H9 (cell line): ENCODE results near the gene AIG1. TPM values are rescaled to one million over a fixed set of nuclear protein-coding genes. Genes with fewer than 3 reads are reported as not detected.

Experiments used
- DNase-seq: peaks from one replicate; pipeline ENCODE4 v3.0.0-alpha.2; 2017
- H2AFZ ChIP-seq: one replicate; pipeline ENCODE4 v1.6.1; 2013; ENCODE audit warnings: mild to moderate bottlenecking, low read length, control low read depth, moderate library complexity
- H2AK5ac ChIP-seq: 2 replicates; pipeline ENCODE4 v1.6.1; 2013; ENCODE audit warnings: low read length, control low read depth, mixed read lengths; ENCODE audit not compliant: insufficient read length
- H2BK120ac ChIP-seq: one replicate; pipeline ENCODE4 v1.6.1; 2013; ENCODE audit warnings: low read depth, mild to moderate bottlenecking, low read length, control low read depth, inconsistent platforms; ENCODE audit not compliant: poor library complexity, severe bottlenecking
- H2BK12ac ChIP-seq: 2 replicates; pipeline ENCODE4 v1.6.1; 2013; ENCODE audit warnings: low read length, control low read depth, mixed read lengths, low read depth; ENCODE audit not compliant: insufficient read length
- H2BK15ac ChIP-seq: 2 replicates; pipeline ENCODE4 v1.6.1; 2013; ENCODE audit warnings: low read depth, low read length, control low read depth
- H2BK20ac ChIP-seq: one replicate; pipeline ENCODE4 v1.6.1; 2013; ENCODE audit warnings: low read depth, mild to moderate bottlenecking, low read length, control low read depth, inconsistent platforms; ENCODE audit not compliant: poor library complexity, severe bottlenecking
- H2BK5ac ChIP-seq: 2 replicates; pipeline ENCODE4 v1.6.1; 2013; ENCODE audit warnings: low read length, control low read depth, mixed read lengths; ENCODE audit not compliant: insufficient read length
- H3K14ac ChIP-seq: 2 replicates; pipeline ENCODE4 v1.6.1; 2013; ENCODE audit warnings: low read length, control low read depth; ENCODE audit not compliant: insufficient read depth
- H3K18ac ChIP-seq: 2 replicates; pipeline ENCODE4 v1.6.1; 2013; ENCODE audit warnings: low read depth, mild to moderate bottlenecking, mixed read lengths, low read length, control low read depth; ENCODE audit not compliant: insufficient read length
- H3K23ac ChIP-seq: 2 replicates; pipeline ENCODE4 v1.6.1; 2013; ENCODE audit warnings: low read length, control low read depth, mixed read lengths, low read depth; ENCODE audit not compliant: insufficient read length
- H3K23me2 ChIP-seq: 2 replicates; pipeline ENCODE4 v1.6.1; 2013; ENCODE audit warnings: low read depth, mild to moderate bottlenecking, mixed read lengths, low read length, control low read depth; ENCODE audit not compliant: insufficient read length, poor library complexity, severe bottlenecking
- H3K27ac ChIP-seq: 2 replicates; pipeline ENCODE4 v1.5.1; 2013; ENCODE audit warnings: low read length, control low read depth, mixed read lengths, low read depth; ENCODE audit not compliant: insufficient read length
- H3K27me3 ChIP-seq: 2 replicates; pipeline ENCODE4 v1.6.1; 2013; ENCODE audit warnings: low read length, control low read depth, inconsistent platforms; ENCODE audit not compliant: insufficient read depth
- H3K4ac ChIP-seq: 2 replicates; pipeline ENCODE4 v1.6.1; 2013; ENCODE audit warnings: low read depth, mild to moderate bottlenecking, control low read depth, inconsistent platforms, low read length, moderate library complexity
- H3K4me1 ChIP-seq: 2 replicates; pipeline ENCODE4 v1.6.1; 2013; ENCODE audit warnings: low read length, control low read depth, inconsistent platforms; ENCODE audit not compliant: insufficient read depth
- H3K4me2 ChIP-seq: 2 replicates; pipeline ENCODE4 v1.6.1; 2013; ENCODE audit warnings: low read length, control low read depth, mixed read lengths; ENCODE audit not compliant: insufficient read length, insufficient read depth
- H3K56ac ChIP-seq: 2 replicates; pipeline ENCODE4 v1.6.1; 2013; ENCODE audit warnings: low read depth, mild to moderate bottlenecking, mixed read lengths, low read length, control low read depth; ENCODE audit not compliant: insufficient read length
- H3K79me1 ChIP-seq: 2 replicates; pipeline ENCODE4 v1.6.1; 2013; ENCODE audit warnings: low read depth, mild to moderate bottlenecking, moderate library complexity, low read length, control low read depth, inconsistent platforms; ENCODE audit not compliant: insufficient read depth, poor library complexity, severe bottlenecking
- H3K79me2 ChIP-seq: 2 replicates; pipeline ENCODE4 v1.6.1; 2013; ENCODE audit warnings: low read length, control low read depth, inconsistent platforms; ENCODE audit not compliant: insufficient read depth
- H3K9ac ChIP-seq: 2 replicates; pipeline ENCODE4 v1.6.1; 2013; ENCODE audit warnings: low read length, control low read depth, mixed read lengths; ENCODE audit not compliant: insufficient read length; ENCODE audit errors: extremely low read depth
- H3K9me3 ChIP-seq: one replicate; pipeline ENCODE4 v1.6.1; 2013; ENCODE audit warnings: low read depth, low read length, inconsistent platforms; ENCODE audit not compliant: control insufficient read depth
- H3T11ph ChIP-seq: one replicate; pipeline ENCODE4 v1.6.1; 2013; ENCODE audit warnings: mild to moderate bottlenecking, low read length, control low read depth, inconsistent platforms
- H4K20me1 ChIP-seq: one replicate; pipeline ENCODE4 v1.6.1; 2013; ENCODE audit not compliant: control insufficient read depth, insufficient read length, insufficient read depth
- H4K5ac ChIP-seq: 2 replicates; pipeline ENCODE4 v1.6.1; 2013; ENCODE audit warnings: low read depth, mild to moderate bottlenecking, mixed read lengths, low read length, control low read depth; ENCODE audit not compliant: insufficient read length
- H4K8ac ChIP-seq: replicated peaks from 2 replicates; pipeline ENCODE4 v1.6.1; 2013; ENCODE audit warnings: low read length, control low read depth, mixed read lengths, low read depth; ENCODE audit not compliant: insufficient read length
- H4K91ac ChIP-seq: 2 replicates; pipeline ENCODE4 v1.6.1; 2013; ENCODE audit warnings: low read depth, mild to moderate bottlenecking, moderate library complexity, mixed read lengths, low read length, control low read depth; ENCODE audit not compliant: insufficient read length
- H3K27ac Mint-ChIP-seq, 3 experiments: 2 replicates in 2 of 3; 3 replicates in 1 of 3; pipeline ENCODE4 v1.8.0; 2020 to 2021; ENCODE audit warnings: mixed read lengths in 3 of 3, mild to moderate bottlenecking in 1 of 3, moderate library complexity in 1 of 3
- H3K27me3 Mint-ChIP-seq: 2 replicates; pipeline ENCODE4 v1.8.0; 2021; ENCODE audit warnings: low read depth, mild to moderate bottlenecking, moderate library complexity, mixed read lengths
- H3K36me3 Mint-ChIP-seq, 3 experiments: 2 replicates in 2 of 3; 3 replicates in 1 of 3; pipeline ENCODE4 v1.8.0; 2020 to 2021; ENCODE audit warnings: low read depth in 3 of 3, mixed read lengths in 3 of 3; ENCODE audit not compliant: insufficient read depth in 1 of 3
- H3K4me1 Mint-ChIP-seq, 2 experiments: 2 replicates each; pipeline ENCODE4 v1.8.0; 2020; ENCODE audit warnings: mixed read lengths in 2 of 2
- H3K4me3 Mint-ChIP-seq, 2 experiments: 2 replicates in 1 of 2; 3 replicates in 1 of 2; pipeline ENCODE4 v1.8.0; 2020 to 2021; ENCODE audit warnings: mild to moderate bottlenecking in 2 of 2, mixed read lengths in 2 of 2, moderate library complexity in 1 of 2
- H3K9me3 Mint-ChIP-seq, 2 experiments: 2 replicates in 1 of 2; 3 replicates in 1 of 2; pipeline ENCODE4 v1.8.0; 2020; ENCODE audit warnings: mild to moderate bottlenecking in 2 of 2, mixed read lengths in 2 of 2, moderate library complexity in 1 of 2
- CTCF ChIP-seq: fragments of 200-600 bp; sonication (generic); conservative IDR thresholded peaks from 3 replicates; pipeline ENCODE4 v1.8.0; 2021; ENCODE audit warnings: antibody characterized with exemption, mild to moderate bottlenecking
- WGBS: extraction: QIAGEN DNeasy Blood & Tissue Kit; methylation state at CpG from one replicate; pipeline ENCODE4 v1.1.7; 2013; ENCODE audit warnings: missing lambda C conversion rate, low lambda C conversion rate, mixed read lengths; ENCODE audit not compliant: insufficient read length; ENCODE audit errors: extremely low coverage; 5-methylcytosine and 5-hydroxymethylcytosine counted together
- total RNA-seq: library from RNA; stranded (reverse); gene quantifications from 2 replicates; pipeline ENCODE4 v1.2.1, GENCODE V29; 2021

The AIG1 gene
- total RNA-seq, 1 experiment from 2014 or later, result 44.6 TPM

- Histone ChIP-seq H3K4ac (no peak overlapping the region), H2BK20ac (no peak overlapping the region), H3K27ac (no peak overlapping the region), H4K20me1 (no peaks in the 10 kb centered on the region), H3T11ph (no peak overlapping the region), H3K56ac (no peak overlapping the region), H2BK5ac (no peak overlapping the region), H3K4me1 (peaks cover 6% of the 10 kb centered on the region; the same call in 1 of the 2 replicates), H3K14ac (no peak overlapping the region), H3K18ac (no peak overlapping the region), H3K9me3 (no peaks in the 10 kb centered on the region), H2BK15ac (no peak overlapping the region), H3K4me2 (no peak overlapping the region), H4K8ac (no peak overlapping the region), H3K9ac (no peak overlapping the region), H2BK12ac (no peak overlapping the region), H4K91ac (no peak overlapping the region), H2AFZ (no peak overlapping the region), H4K5ac (no peak overlapping the region), H2BK120ac (no peak overlapping the region), H2AK5ac (no peak overlapping the region), H3K23me2 (no peaks in the 10 kb centered on the region), H3K79me2 (no peaks in the 10 kb centered on the region), H3K79me1 (no peaks in the 10 kb centered on the region), H3K23ac (no peak overlapping the region), H3K27me3 (no peaks in the 10 kb centered on the region)
- no peak for TF ChIP-seq CTCF
- Mint-ChIP-seq H3K27me3 (no peaks in the 10 kb centered on the region), H3K36me3 (peaks cover 2 to 22% (median 7%) of the 10 kb centered on the region in 3 experiments; a peak in 5 of 7 replicates), H3K4me3 (no peak overlapping the region), H3K4me1 (peaks cover 27 to 36% of the 10 kb centered on the region in 2 experiments), H3K27ac (peak overlapping the region in 1 of 3 experiments; percentile 32; a peak in 2 of 7 replicates), H3K9me3 (peaks cover 4 to 14% of the 10 kb centered on the region in 2 experiments)
- no peak for DNase-seq
- WGBS, result no CpG with 5 or more reads among the region's 3 CpGs
Measured at GRCh38 chr6:143261899-143262436, 201.3 kb downstream of the AIG1 start.
